Trophoblast cell (in vitro differentiated cells and primary cell): ENCODE results near the gene EFCAB5.
A peak's percentile ranks its signal among the peaks of the same experiment; 100 is the strongest.

Experiments
- DNase-seq, 2 donors: peaks; one replicate each; pipeline ENCODE4 v3.0.0-alpha.2; 2016
- H2AFZ ChIP-seq: 2 replicates; pipeline ENCODE4 v1.6.1; 2013; ENCODE audit warnings: low read length, moderate library complexity, mild to moderate bottlenecking; ENCODE audit not compliant: insufficient read depth, poor library complexity
- H2AK5ac ChIP-seq: 2 replicates; pipeline ENCODE4 v1.6.1; 2013; ENCODE audit warnings: mild to moderate bottlenecking, low read length
- H2BK120ac ChIP-seq: 2 replicates; pipeline ENCODE4 v1.6.1; 2013; ENCODE audit warnings: low read length, mild to moderate bottlenecking, moderate library complexity; ENCODE audit not compliant: insufficient read depth, poor library complexity
- H2BK12ac ChIP-seq: 2 replicates; pipeline ENCODE4 v1.6.1; 2013; ENCODE audit warnings: mild to moderate bottlenecking, low read length, moderate library complexity
- H2BK5ac ChIP-seq: 2 replicates; pipeline ENCODE4 v1.6.1; 2013; ENCODE audit warnings: low read length, low read depth, moderate library complexity, mild to moderate bottlenecking; ENCODE audit not compliant: poor library complexity
- H3K14ac ChIP-seq: 2 replicates; pipeline ENCODE4 v1.6.1; 2013; ENCODE audit warnings: mild to moderate bottlenecking, low read length
- H3K18ac ChIP-seq: 2 replicates; pipeline ENCODE4 v1.6.1; 2013; ENCODE audit warnings: mild to moderate bottlenecking, low read length
- H3K23ac ChIP-seq: 2 replicates; pipeline ENCODE4 v1.6.1; 2013; ENCODE audit warnings: low read length
- H3K27ac ChIP-seq: 2 replicates; pipeline ENCODE4 v1.5.1; 2013; ENCODE audit warnings: low read depth, mild to moderate bottlenecking, inconsistent platforms, low read length, moderate library complexity
- H3K27me3 ChIP-seq: 2 replicates; pipeline ENCODE4 v1.6.1; 2013; ENCODE audit warnings: inconsistent platforms, mild to moderate bottlenecking, low read length, moderate library complexity; ENCODE audit not compliant: insufficient read depth
- H3K36me3 ChIP-seq, 2 experiments: 1 replicate in 1 of 2; 2 replicates in 1 of 2; pipeline ENCODE4 v1.6.1; 2013; ENCODE audit warnings: low read length in 2 of 2, mild to moderate bottlenecking in 2 of 2, moderate library complexity in 1 of 2; ENCODE audit not compliant: insufficient read depth in 2 of 2, control insufficient read depth in 1 of 2
- H3K4ac ChIP-seq: 2 replicates; pipeline ENCODE4 v1.6.1; 2013; ENCODE audit warnings: low read depth, mild to moderate bottlenecking, low read length, moderate library complexity
- H3K4me1 ChIP-seq, 2 experiments: 1 replicate in 1 of 2; 2 replicates in 1 of 2; pipeline ENCODE4 v1.6.1; 2013; ENCODE audit warnings: low read length in 2 of 2, mild to moderate bottlenecking in 2 of 2, moderate library complexity in 1 of 2; ENCODE audit not compliant: insufficient read depth in 2 of 2, control insufficient read depth in 1 of 2
- H3K4me2 ChIP-seq: 2 replicates; pipeline ENCODE4 v1.6.1; 2013; ENCODE audit warnings: inconsistent platforms, mild to moderate bottlenecking, low read length, moderate library complexity
- H3K4me3 ChIP-seq: 2 replicates; pipeline ENCODE4 v1.5.1; 2013; ENCODE audit warnings: mild to moderate bottlenecking, low read depth, low read length, inconsistent platforms
- H3K79me1 ChIP-seq: one replicate; pipeline ENCODE4 v1.6.1; 2013; ENCODE audit warnings: low read length
- H3K79me2 ChIP-seq: 2 replicates; pipeline ENCODE4 v1.6.1; 2013; ENCODE audit warnings: low read length, mild to moderate bottlenecking; ENCODE audit not compliant: control insufficient read depth, insufficient read depth, poor library complexity
- H3K9ac ChIP-seq: 2 replicates; pipeline ENCODE4 v1.6.1; 2013; ENCODE audit warnings: mild to moderate bottlenecking, low read length
- H3K9me3 ChIP-seq: 2 replicates; pipeline ENCODE4 v1.6.1; 2013; ENCODE audit warnings: low read depth, mild to moderate bottlenecking, control low read depth, inconsistent platforms, low read length; ENCODE audit not compliant: insufficient read depth
- H4K12ac ChIP-seq: 2 replicates; pipeline ENCODE4 v1.6.1; 2013; ENCODE audit warnings: low read depth, mild to moderate bottlenecking, low read length, moderate library complexity
- H4K8ac ChIP-seq: 2 replicates; pipeline ENCODE4 v1.6.1; 2013; ENCODE audit warnings: low read depth, mild to moderate bottlenecking, low read length, moderate library complexity
- H4K91ac ChIP-seq: one replicate; pipeline ENCODE4 v1.6.1; 2013; ENCODE audit warnings: low read depth, mild to moderate bottlenecking, low read length, moderate library complexity
- WGBS: extraction: QIAGEN DNeasy Blood & Tissue Kit; methylation state at CpG from one replicate; pipeline ENCODE4 v1.1.7; 2013; ENCODE audit warnings: missing lambda C conversion rate; ENCODE audit not compliant: insufficient read length, insufficient coverage; ENCODE audit errors: extremely low coverage; 5-methylcytosine and 5-hydroxymethylcytosine counted together

EFCAB5 gene

DNA sequence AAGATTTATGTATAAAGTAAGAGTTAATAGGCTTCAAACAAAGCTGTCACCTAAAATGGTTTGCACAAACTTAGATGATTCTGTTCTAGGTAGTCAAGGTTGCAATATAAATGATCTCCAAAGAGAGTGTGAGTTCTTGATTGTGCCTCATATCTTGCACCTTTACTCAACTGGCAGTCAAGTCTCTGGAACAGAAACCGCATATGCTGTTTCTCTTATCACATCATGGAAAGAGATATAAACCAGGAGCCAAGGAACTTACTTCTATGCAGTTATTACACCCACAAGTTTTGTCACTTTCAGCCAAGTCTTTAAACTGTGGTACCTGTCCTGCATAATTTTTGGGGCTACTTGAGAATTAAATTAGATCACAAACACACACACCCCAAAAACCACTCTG lies 16.6 kb upstream of the EFCAB5 start:
- no peak overlapping the region for H2AFZ ChIP-seq

DNA sequence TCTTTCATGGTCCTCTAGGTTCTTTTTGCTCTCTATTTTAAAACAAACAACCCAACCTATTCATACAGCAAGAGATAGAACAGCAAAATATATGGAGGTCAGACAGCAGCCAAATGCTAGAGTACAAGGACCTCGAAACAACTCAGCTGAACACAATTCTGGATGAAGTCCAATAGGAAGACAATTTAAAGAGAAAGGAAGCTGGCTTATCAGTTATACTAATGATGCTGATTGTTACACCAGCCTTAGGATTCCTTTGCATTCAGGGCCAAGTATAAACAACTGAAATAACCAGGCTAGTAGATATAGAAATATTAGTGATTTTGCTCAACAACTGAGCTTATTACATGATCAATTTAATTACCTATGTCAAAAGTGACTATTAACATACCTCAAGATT lies 13.9 kb upstream of the EFCAB5 start:
- Histone ChIP-seq H2AFZ (no peak overlapping the region), H3K9me3 (no peaks in the 10 kb centered on the region), H3K14ac (no peak overlapping the region), H3K18ac (no peak overlapping the region), H3K9ac (no peak overlapping the region), H3K27ac (no peak overlapping the region), H4K12ac (no peak overlapping the region), H4K91ac (no peak overlapping the region), H3K27me3 (no peaks in the 10 kb centered on the region), H3K4ac (no peak overlapping the region), H3K4me3 (no peak overlapping the region), H4K8ac (no peak overlapping the region), H3K4me2 (no peak overlapping the region), H3K23ac (no peak overlapping the region), H2AK5ac (no peak overlapping the region), H2BK120ac (no peak overlapping the region), H3K4me1 (no peaks in the 10 kb centered on the region), H3K79me1 (peaks cover 9% of the 10 kb centered on the region), H2BK5ac (no peak overlapping the region), H3K79me2 (peaks cover 9% of the 10 kb centered on the region), H2BK12ac (no peak overlapping the region), H3K36me3 (no peaks in the 10 kb centered on the region)
- no CpG with 5 or more reads among the region's 1 CpG for WGBS
- DNase-seq = no peak

More for the DNA sequence above, 16.6 kb upstream of the EFCAB5 start:
- Histone ChIP-seq H2BK5ac (no peak overlapping the region), H3K36me3 (no peaks in the 10 kb centered on the region), H3K4ac (no peak overlapping the region), H3K18ac (no peak overlapping the region), H2BK12ac (no peak overlapping the region), H4K8ac (no peak overlapping the region), H2BK120ac (no peak overlapping the region), H3K9ac (no peak overlapping the region), H3K14ac (no peak overlapping the region), H3K4me2 (no peak overlapping the region), H3K4me3 (no peak overlapping the region), H3K23ac (no peak overlapping the region), H3K27ac (no peak overlapping the region), H2AK5ac (no peak overlapping the region), H3K27me3 (no peaks in the 10 kb centered on the region), H3K79me1 (peaks cover 7% of the 10 kb centered on the region), H3K9me3 (no peaks in the 10 kb centered on the region), H3K79me2 (peaks cover 8% of the 10 kb centered on the region), H4K91ac (no peak overlapping the region), H3K4me1 (peaks cover 2 to 3% of the 10 kb centered on the region in 2 experiments), H4K12ac (no peak overlapping the region)
- no peak for DNase-seq
- no CpG with 5 or more reads among the region's 1 CpG for WGBS

DNA sequence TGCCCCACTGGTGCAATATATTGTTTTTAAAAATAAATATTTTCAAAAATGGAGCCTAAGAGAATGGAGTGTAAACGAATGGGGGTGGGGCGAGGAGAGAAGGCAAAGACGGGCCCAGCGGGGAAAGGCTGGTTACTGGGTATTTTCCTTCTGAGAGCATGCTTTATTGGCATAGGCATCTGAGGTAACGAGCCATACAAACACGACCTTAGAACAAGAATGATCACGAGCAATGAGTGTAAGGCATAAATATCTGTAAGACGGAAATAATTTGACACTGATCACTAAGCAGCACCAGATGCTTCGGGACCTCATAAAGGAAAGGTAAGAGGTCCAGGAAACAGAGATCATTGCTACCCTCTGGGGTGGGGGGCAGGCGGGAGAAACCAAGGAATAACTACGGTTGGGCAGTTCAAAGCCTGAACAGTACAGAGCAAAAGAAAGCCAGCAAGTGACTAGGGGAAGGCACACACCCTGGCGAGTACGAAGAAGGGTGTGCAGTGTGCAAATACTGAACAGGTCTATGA lies 12.4 kb upstream of the EFCAB5 start:
- H3K4ac ChIP-seq = peak overlapping the region; percentile 78
- H3K9me3 ChIP-seq = no peaks in the 10 kb centered on the region
- peak overlapping the region; percentile 76 for H3K9ac ChIP-seq
- H3K27ac ChIP-seq = peak overlapping the region; percentile 76
- H3K23ac ChIP-seq = no peak overlapping the region
- peaks cover 9% of the 10 kb centered on the region for H3K79me1 ChIP-seq
- peak overlapping the region; percentile 66 for H4K8ac ChIP-seq
- H3K79me2 ChIP-seq = peaks cover 9% of the 10 kb centered on the region
- H3K14ac ChIP-seq = peak overlapping the region; percentile 85
- H4K12ac ChIP-seq = peak overlapping the region; percentile 5
- H3K4me3 ChIP-seq = peak overlapping the region; percentile 88
- peak overlapping the region; percentile 81 for H3K4me2 ChIP-seq
- WGBS = no CpG with 5 or more reads among the region's 13 CpGs
- no peaks in the 10 kb centered on the region for H3K4me1 ChIP-seq
- peak overlapping the region; percentile 10 for H2BK12ac ChIP-seq
- no peaks in the 10 kb centered on the region for H3K27me3 ChIP-seq
- H3K36me3 ChIP-seq = no peaks in the 10 kb centered on the region
- peak overlapping the region; percentile 23 for H2BK120ac ChIP-seq
- peak overlapping the region; percentile 82 for H3K18ac ChIP-seq
- peak overlapping the region; percentile 36 for H2AK5ac ChIP-seq
- peak overlapping the region; percentile 62 for H2AFZ ChIP-seq
- H2BK5ac ChIP-seq = peak overlapping the region; percentile 68
- H4K91ac ChIP-seq = peak overlapping the region; percentile 30
- peak in 1 of 2 donors; percentile 37 for DNase-seq

- DNase-seq = peak; percentile 91 to 97
- H3K4ac ChIP-seq = peak within 1 kb of the TSS; percentile 78
- no peak within 1 kb of the TSS for H3K23ac ChIP-seq
- H3K9me3 ChIP-seq = no peaks in the 10 kb centered on the region
- H3K36me3 ChIP-seq = no peaks in the 10 kb centered on the region
- H3K27me3 ChIP-seq = no peaks in the 10 kb centered on the region
- H3K79me2 ChIP-seq = peaks cover 9% of the 10 kb centered on the region
- H3K18ac ChIP-seq = peak within 1 kb of the TSS; percentile 82
- H4K91ac ChIP-seq = peak within 1 kb of the TSS; percentile 82
- peak within 1 kb of the TSS; percentile 62 for H2AFZ ChIP-seq
- peak within 1 kb of the TSS; percentile 85 for H3K14ac ChIP-seq
- H2AK5ac ChIP-seq = peak within 1 kb of the TSS; percentile 36
- no CpG with 5 or more reads among the region's 71 CpGs for WGBS
- H3K9ac ChIP-seq = peak within 1 kb of the TSS; percentile 85
- peak within 1 kb of the TSS; percentile 24 for H4K12ac ChIP-seq
- no peaks in the 10 kb centered on the region for H3K4me1 ChIP-seq
- peak within 1 kb of the TSS; percentile 76 for H3K27ac ChIP-seq
- H2BK120ac ChIP-seq = peak within 1 kb of the TSS; percentile 62
- peak within 1 kb of the TSS; percentile 81 for H3K4me2 ChIP-seq
- peak within 1 kb of the TSS; percentile 66 for H4K8ac ChIP-seq
- H3K4me3 ChIP-seq = peak within 1 kb of the TSS; percentile 88
- peak within 1 kb of the TSS; percentile 68 for H2BK5ac ChIP-seq
- H3K79me1 ChIP-seq = peaks cover 9% of the 10 kb centered on the region
- H2BK12ac ChIP-seq = peak within 1 kb of the TSS; percentile 10
Observed at GRCh38 chr17:29929533-29930408, 11.7 kb upstream of the EFCAB5 start, which contains the start of gene SSH2. Gene SSH2, minus strand, starts transcription at chr17:29930228. Its CDS starts 228 bp downstream, at chr17:29930000.
